H1 (cell line): ENCODE data around the gene TMEM117. TPM values are rescaled to one million over a fixed set of nuclear protein-coding genes. Genes with fewer than 3 reads are reported as not detected.

Experiments used
- CTCF ChIA-PET: fragments of 300-600 bp; sonication (Branson Sonifier 250); formaldehyde crosslinking; loops from one replicate; lab custom pipeline; 2021; ENCODE audit not compliant: partially characterized antibody; lab: Charles Lee
- POLR2A ChIA-PET: fragments of 300-600 bp; sonication (Branson Sonifier 250); formaldehyde crosslinking; loops from one replicate; lab custom pipeline; 2021; ENCODE audit warnings: inconsistent platforms; ENCODE audit not compliant: partially characterized antibody; lab: Charles Lee
- DNase-seq, 2 experiments: peaks; one replicate each; pipeline versions ENCODE4 v3.0.0 to v3.0.0-alpha.2; 2010 to 2022; ENCODE audit warnings: low spot score in 2 of 2, low read depth in 1 of 2, mixed read lengths in 1 of 2
- FAIRE-seq: peaks from 2 replicates; lab custom pipeline; 2011; peaks lifted over from hg19 to GRCh38; lab: Jason Lieb, UNC
- H2AFZ ChIP-seq: 2 replicates; pipeline ENCODE4 v1.8.1; 2012; ENCODE audit warnings: low read length, inconsistent platforms
- H2AK5ac ChIP-seq: 2 replicates; pipeline ENCODE4 v1.6.1; 2013; ENCODE audit warnings: low read depth, low read length
- H2BK120ac ChIP-seq: replicated peaks from 2 replicates; pipeline ENCODE3; 2013; ENCODE audit warnings: low read depth, low read length, inconsistent platforms
- H2BK12ac ChIP-seq: 2 replicates; pipeline ENCODE4 v1.6.1; 2013; ENCODE audit warnings: low read depth, low read length
- H2BK15ac ChIP-seq: 2 replicates; pipeline ENCODE4 v1.6.1; 2013; ENCODE audit warnings: low read length
- H2BK20ac ChIP-seq: 2 replicates; pipeline ENCODE4 v1.6.1; 2013; ENCODE audit warnings: low read length
- H2BK5ac ChIP-seq: 2 replicates; pipeline ENCODE4 v1.6.1; 2013; ENCODE audit warnings: low read depth, low read length
- H3K14ac ChIP-seq: 2 replicates; pipeline ENCODE4 v1.6.1; 2013; ENCODE audit warnings: inconsistent platforms; ENCODE audit not compliant: insufficient read length
- H3K18ac ChIP-seq: 2 replicates; pipeline ENCODE4 v1.6.1; 2013; ENCODE audit warnings: low read length; ENCODE audit errors: extremely low read depth
- H3K23ac ChIP-seq: 2 replicates; pipeline ENCODE4 v1.6.1; 2013; ENCODE audit warnings: inconsistent platforms; ENCODE audit not compliant: insufficient read length
- H3K23me2 ChIP-seq: 2 replicates; pipeline ENCODE4 v1.6.1; 2013; ENCODE audit warnings: low read depth, low read length
- H3K27ac ChIP-seq: 2 replicates; pipeline ENCODE4 v1.6.1; 2011; ENCODE audit warnings: low read depth, low read length, inconsistent platforms
- H3K27me3 ChIP-seq, 4 experiments: replicated peaks in 1 of 4; 1 replicate in 1 of 4; 2 replicates in 3 of 4; pipeline versions ENCODE4 v1.6.1 to v1.8.1; 2011 to 2013; ENCODE audit warnings: low read length in 3 of 4, mild to moderate bottlenecking in 3 of 4, inconsistent platforms in 2 of 4, mixed read lengths in 2 of 4, moderate library complexity in 1 of 4; ENCODE audit not compliant: control insufficient read depth in 3 of 4, insufficient read depth in 3 of 4; ENCODE audit errors: extremely low read depth in 1 of 4
- H3K36me3 ChIP-seq, 4 experiments: 2 replicates each; pipeline versions ENCODE4 v1.6.1 to v1.8.1; 2011 to 2013; ENCODE audit warnings: mild to moderate bottlenecking in 4 of 4, low read length in 3 of 4, moderate library complexity in 2 of 4, control low read depth in 1 of 4, inconsistent platforms in 1 of 4; ENCODE audit not compliant: insufficient read depth in 4 of 4, control insufficient read depth in 2 of 4
- H3K4ac ChIP-seq: replicated peaks from 2 replicates; pipeline ENCODE3; 2013; ENCODE audit warnings: low read length, low read depth, mixed read lengths, inconsistent platforms; ENCODE audit not compliant: insufficient read length
- H3K4me1 ChIP-seq, 4 experiments: replicated peaks in 1 of 4; 1 replicate in 1 of 4; 2 replicates in 3 of 4; pipeline versions ENCODE4 v1.6.1 to v1.8.1; 2011 to 2013; ENCODE audit warnings: low read length in 3 of 4, inconsistent platforms in 2 of 4, mixed read lengths in 1 of 4; ENCODE audit not compliant: insufficient read depth in 4 of 4, control insufficient read depth in 3 of 4
- H3K4me2 ChIP-seq, 2 experiments: 2 replicates each; pipeline versions ENCODE4 v1.6.1 to v1.8.1; 2011 to 2013; ENCODE audit warnings: low read depth in 2 of 2, low read length in 2 of 2, control low read depth in 1 of 2, inconsistent platforms in 1 of 2, mild to moderate bottlenecking in 1 of 2; ENCODE audit not compliant: insufficient read depth in 1 of 2
- H3K4me3 ChIP-seq, 4 experiments: fragments of 200-600, 300-600 bp in 1 of 4; sonication (generic), shearing (Covaris generic), sonication (Bioruptor Twin) in 1 of 4; 2 replicates each; pipeline versions ENCODE4 v1.5.1 to v1.8.1; 2011 to 2016; ENCODE audit warnings: low read length in 4 of 4, low read depth in 3 of 4, control low read depth in 2 of 4, inconsistent platforms in 2 of 4, mild to moderate bottlenecking in 2 of 4, mixed read lengths in 1 of 4, moderate library complexity in 1 of 4; ENCODE audit not compliant: insufficient read depth in 2 of 4; ENCODE audit errors: extremely low read depth in 1 of 4
- H3K56ac ChIP-seq: replicated peaks from 2 replicates; pipeline ENCODE3; 2013; ENCODE audit warnings: low read depth, mild to moderate bottlenecking, mixed read lengths, low read length, inconsistent platforms; ENCODE audit not compliant: insufficient read length
- H3K79me1 ChIP-seq: 2 replicates; pipeline ENCODE4 v1.6.1; 2013; ENCODE audit warnings: low read depth, low read length, control low read depth
- H3K79me2 ChIP-seq, 2 experiments: 2 replicates each; pipeline versions ENCODE4 v1.6.1 to v1.8.1; 2012 to 2013; ENCODE audit warnings: low read length in 2 of 2, mild to moderate bottlenecking in 2 of 2, inconsistent platforms in 1 of 2; ENCODE audit not compliant: insufficient read depth in 2 of 2, control insufficient read depth in 1 of 2
- H3K9ac ChIP-seq, 4 experiments: replicated peaks in 1 of 4; 1 replicate in 1 of 4; 2 replicates in 3 of 4; pipeline versions ENCODE4 v1.6.1 to v1.8.1; 2011 to 2013; ENCODE audit warnings: low read depth in 3 of 4, low read length in 3 of 4, control low read depth in 2 of 4, mild to moderate bottlenecking in 2 of 4, moderate library complexity in 2 of 4, inconsistent platforms in 1 of 4; ENCODE audit errors: extremely low read depth in 1 of 4
- H3K9me3 ChIP-seq, 2 experiments: 2 replicates each; pipeline versions ENCODE4 v1.6.1 to v1.8.1; 2012 to 2013; ENCODE audit warnings: mild to moderate bottlenecking in 2 of 2, moderate library complexity in 2 of 2, control low read depth in 1 of 2, inconsistent platforms in 1 of 2, low read depth in 1 of 2, low read length in 1 of 2, mixed read lengths in 1 of 2; ENCODE audit not compliant: insufficient read depth in 2 of 2
- H4K20me1 ChIP-seq, 2 experiments: replicated peaks in 1 of 2; 2 replicates each; pipeline versions ENCODE3 to v1.8.1; 2011 to 2013; ENCODE audit warnings: inconsistent platforms in 2 of 2, low read length in 2 of 2, mild to moderate bottlenecking in 1 of 2; ENCODE audit not compliant: insufficient read depth in 2 of 2, control insufficient read depth in 1 of 2
- H4K5ac ChIP-seq: 2 replicates; pipeline ENCODE4 v1.6.1; 2013; ENCODE audit warnings: low read length, low read depth, mixed read lengths, inconsistent platforms; ENCODE audit not compliant: insufficient read length
- H4K8ac ChIP-seq: 2 replicates; pipeline ENCODE4 v1.8.0; 2013; ENCODE audit warnings: mild to moderate bottlenecking, moderate library complexity, low read length, inconsistent platforms; ENCODE audit not compliant: insufficient read depth; ENCODE audit errors: extremely low read depth
- H4K91ac ChIP-seq: replicated peaks from 2 replicates; pipeline ENCODE3; 2013; ENCODE audit warnings: low read length, mixed read lengths, inconsistent platforms; ENCODE audit not compliant: insufficient read length
- BACH1 ChIP-seq: IDR thresholded peaks from 2 replicates; pipeline ENCODE4 v1.6.1; 2012; ENCODE audit warnings: low read length, improper control_type of control experiment
- E2F6 ChIP-seq: IDR thresholded peaks from 2 replicates; pipeline ENCODE4 v1.6.1; 2012; ENCODE audit warnings: inconsistent platforms
- EZH2 ChIP-seq: fragments of 200-600 bp; sonication (generic); IDR thresholded peaks from 2 replicates; pipeline ENCODE4 v1.7.1; 2012; ENCODE audit warnings: low read depth, mild to moderate bottlenecking, moderate library complexity, low read length, inconsistent platforms; ENCODE audit not compliant: severe bottlenecking
- FOSL1 ChIP-seq: IDR thresholded peaks from 2 replicates; pipeline ENCODE4 v1.6.1; 2011; ENCODE audit warnings: mild to moderate bottlenecking, low read depth, low read length, moderate library complexity; ENCODE audit not compliant: insufficient read depth
- KDM5A ChIP-seq: fragments of 200-600 bp; IDR thresholded peaks from 2 replicates; pipeline ENCODE4 v1.7.1; 2012; ENCODE audit warnings: mild to moderate bottlenecking, low read length, inconsistent platforms, mixed read lengths
- MAFK ChIP-seq: IDR thresholded peaks from 2 replicates; pipeline ENCODE4 v1.6.1; 2012; ENCODE audit warnings: low read depth, mild to moderate bottlenecking, improper control_type of control experiment, low read length
- PHF8 ChIP-seq: fragments of 200-600 bp; sonication (generic); conservative IDR thresholded peaks from 2 replicates; pipeline ENCODE4 v1.7.1; 2012; ENCODE audit warnings: low read depth, mild to moderate bottlenecking, inconsistent platforms, low read length, moderate library complexity
- RBBP5 ChIP-seq: IDR thresholded peaks from 2 replicates; pipeline ENCODE4 v1.7.1; 2012; ENCODE audit warnings: low read depth, mild to moderate bottlenecking, inconsistent platforms, low read length, moderate library complexity, borderline replicate concordance
- RFX5 ChIP-seq: IDR thresholded peaks from 2 replicates; pipeline ENCODE4 v1.6.1; 2011; ENCODE audit warnings: low read depth, low read length, improper control_type of control experiment, borderline replicate concordance
- SRF ChIP-seq: IDR thresholded peaks from 2 replicates; pipeline ENCODE4 v1.6.1; 2011; ENCODE audit warnings: mild to moderate bottlenecking, low read depth, low read length, moderate library complexity
- SUZ12 ChIP-seq: fragments of 200-600 bp; sonication (generic); IDR thresholded peaks from 2 replicates; pipeline ENCODE4 v1.6.1; 2012; ENCODE audit warnings: mild to moderate bottlenecking, inconsistent platforms, low read length, moderate library complexity, mixed read lengths
- TEAD4 ChIP-seq: IDR thresholded peaks from 2 replicates; pipeline ENCODE4 v1.6.1; 2012; ENCODE audit warnings: low read depth, low read length, inconsistent platforms, mixed read lengths
- USF2 ChIP-seq: IDR thresholded peaks from 2 replicates; pipeline ENCODE4 v1.6.1; 2011; ENCODE audit warnings: low read length, improper control_type of control experiment
- WGBS, 2 experiments: shearing (Covaris generic) in 1 of 2; methylation state at CpG; one replicate each; pipeline versions ENCODE4 v1.1.6 to v1.1.7; 2013 to 2015; ENCODE audit warnings: low lambda C conversion rate in 2 of 2, mixed read lengths in 2 of 2, inconsistent platforms in 1 of 2, low coverage in 1 of 2, missing lambda C conversion rate in 1 of 2; ENCODE audit not compliant: insufficient replicate concordance in 2 of 2, insufficient coverage in 1 of 2, insufficient read length in 1 of 2; ENCODE audit errors: extremely low coverage in 1 of 2, missing lambda C conversion rate in 1 of 2; 5-methylcytosine and 5-hydroxymethylcytosine counted together
- polyA plus RNA-seq, 7 experiments: library from polyadenylated mRNA; depleted of rRNA in 3 of 7; stranded (reverse) in 5 of 7; unstranded in 2 of 7; fragments of >200 nt in 5 of 7; fragments of 200-250 nt in 2 of 7; gene quantifications; 1 replicate in 5 of 7; 2 replicates in 1 of 7; 4 replicates in 1 of 7; pipeline versions ENCODE4 v1.2.1 to v1.2.3, GENCODE V29; 2011 to 2013; ENCODE audit warnings: missing spikeins in 2 of 7, mixed read lengths in 2 of 7
- total RNA-seq: library from RNA; stranded (reverse); fragmentation: NEBNext Ultra II Directional; extraction: Animal tissue kit (Norgen Biotek cat#: 25700); gene quantifications from 2 replicates; pipeline ENCODE4 v1.2.1, GENCODE V29; 2021

The TMEM117 gene
- total and polyA plus RNA-seq, 2 of the 8 experiments (the other 6 are each of a cell fraction or from before 2014, with no cell fraction given), result 0.80 to 1.4 TPM

DNA sequence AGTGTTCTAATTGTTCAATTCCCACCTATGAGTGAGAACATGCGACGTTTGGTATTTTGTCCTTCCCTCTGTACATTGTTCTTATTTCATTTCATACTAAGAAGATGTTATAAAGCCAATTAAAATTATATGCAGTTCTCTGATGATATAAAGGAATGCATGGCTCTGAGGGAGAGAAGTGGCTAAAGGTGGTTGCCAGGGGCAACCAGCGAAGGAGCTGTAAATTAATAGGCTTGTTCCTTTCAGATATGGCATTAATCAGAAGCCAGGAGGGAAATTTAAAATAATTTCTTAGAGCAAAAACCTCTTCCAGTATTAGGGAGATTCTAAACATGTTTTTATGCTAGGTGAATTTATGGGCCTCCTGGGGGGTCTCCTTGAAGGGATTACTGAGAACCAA lies 227.8 kb downstream of the TMEM117 start:
- ChIA-PET POLR2A (no interaction called here), CTCF (interaction anchor here (1.2 kb wide), 1 partner anchor 13 kb away, joined by 3 read pairs; no protein-coding TSS in a partner anchor)
- H3K79me2 ChIP-seq, result no peaks in the 10 kb centered on the region
- no peak overlapping the region for H3K9ac ChIP-seq
- no peak overlapping the region for H2AK5ac ChIP-seq
- H2BK120ac ChIP-seq, result no peak overlapping the region
- no peaks in the 10 kb centered on the region for H3K23me2 ChIP-seq
- no peak overlapping the region for H2AFZ ChIP-seq
- no peak overlapping the region for H3K14ac ChIP-seq
- no peak overlapping the region for H2BK20ac ChIP-seq
- H3K27me3 ChIP-seq, result no peaks in the 10 kb centered on the region
- no peak for DNase-seq
- H2BK5ac ChIP-seq, result no peak overlapping the region
- H3K79me1 ChIP-seq, result no peaks in the 10 kb centered on the region
- H3K9me3 ChIP-seq, result no peaks in the 10 kb centered on the region
- no peaks in the 10 kb centered on the region for H3K36me3 ChIP-seq
- no peak for FAIRE-seq
- H4K91ac ChIP-seq, result no peak overlapping the region
- H3K4me3 ChIP-seq, result no peak overlapping the region
- no peak overlapping the region for H3K23ac ChIP-seq
- H4K5ac ChIP-seq, result no peak overlapping the region
- H3K56ac ChIP-seq, result no peak overlapping the region
- H2BK15ac ChIP-seq, result no peak overlapping the region
- H4K20me1 ChIP-seq, result no peaks in the 10 kb centered on the region
- H2BK12ac ChIP-seq, result no peak overlapping the region
- no peak overlapping the region for H3K4me2 ChIP-seq
- no peak overlapping the region for H3K18ac ChIP-seq
- 81% methylated on average over 3 of the region's 3 CpGs; no CpG with 5 or more reads in 1 of the 2 experiments for WGBS, 2 experiments
- no peak overlapping the region for H3K4ac ChIP-seq
- no peaks in the 10 kb centered on the region for H3K4me1 ChIP-seq
- no peak overlapping the region for H3K27ac ChIP-seq
- no peak overlapping the region for H4K8ac ChIP-seq
- TF ChIP-seq KDM5A (no peak), MAFK (no peak), RFX5 (no peak), RBBP5 (no peak), USF2 (no peak), EZH2 (no peak), FOSL1 (no peak), BACH1 (no peak), PHF8 (no peak), SUZ12 (no peak), E2F6 (no peak), SRF (no peak), TEAD4 (no peak)
